ENCODE results near the gene SNRNP40.
A peak's percentile ranks its signal among the peaks of the same experiment; 100 is the strongest.

Gene SNRNP40

DNA sequence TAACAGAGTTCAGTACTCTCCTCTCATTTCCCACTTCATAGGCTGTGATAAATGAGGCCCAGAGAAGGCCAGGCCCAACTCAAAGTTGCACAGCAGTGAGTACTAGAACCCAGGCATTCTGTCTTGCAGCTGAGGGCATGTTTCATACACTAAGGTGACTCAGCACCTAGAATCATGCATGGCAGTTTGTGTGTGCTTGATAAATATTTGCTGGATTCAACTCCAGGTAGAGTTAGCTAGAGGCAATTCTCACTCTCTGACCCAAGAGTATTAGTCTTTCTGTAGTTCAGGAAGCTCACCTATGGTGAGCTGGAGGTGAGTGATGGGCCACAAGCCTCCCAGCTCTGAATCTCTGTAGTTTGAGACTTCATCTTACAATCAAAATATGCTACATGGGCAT, 67.6 kb downstream of the SNRNP40 start:
- DNase-seq (ENCODE audit: low spot score in 2 of 2) (no peak), ATAC-seq (no peak)
- Mint-ChIP-seq H3K4me1 (no peaks in the 10 kb centered on the region), H3K4me3 (no peak overlapping the region), H3K36me3 (no peaks in the 10 kb centered on the region), H3K27ac (no peak overlapping the region), H3K9me3 (no peaks in the 10 kb centered on the region)

DNA sequence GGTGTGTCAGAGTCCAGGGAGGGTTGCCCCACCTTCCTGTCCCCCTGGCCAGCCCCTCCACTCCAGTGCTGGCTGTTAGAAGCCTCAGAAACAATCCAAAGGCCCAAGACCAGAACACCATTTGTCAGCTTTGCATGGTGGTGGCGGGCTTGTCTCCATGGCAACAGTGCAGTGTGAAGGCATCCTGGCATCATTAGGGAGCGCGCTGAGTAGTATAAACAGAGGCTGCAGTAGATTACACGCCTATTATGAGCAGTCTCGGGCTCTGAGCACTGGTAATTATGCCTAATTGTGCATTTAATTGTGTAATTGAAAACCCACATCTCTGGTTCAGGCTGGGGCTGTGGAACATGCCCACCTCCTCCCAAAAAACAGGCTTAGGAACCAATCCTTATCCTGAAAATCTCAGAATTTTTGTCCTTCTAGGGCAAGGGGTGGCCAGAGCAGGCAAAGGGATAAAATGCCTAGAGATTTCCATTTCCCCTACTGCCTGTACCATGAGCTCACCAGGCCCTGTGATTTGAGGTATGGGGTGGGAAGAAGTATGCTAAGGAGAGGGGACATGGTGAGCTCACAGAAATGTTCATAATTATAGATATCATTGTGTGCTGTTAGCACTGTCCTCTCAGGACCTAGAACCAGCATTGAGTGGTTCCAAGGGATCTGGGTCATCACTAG, 68.6 kb downstream of the SNRNP40 start:
- Mint-ChIP-seq H3K36me3 (no peaks in the 10 kb centered on the region), H3K9me3 (no peaks in the 10 kb centered on the region), H3K4me3 (no peak overlapping the region), H3K4me1 (no peaks in the 10 kb centered on the region), H3K27ac (no peak overlapping the region)
- DNase-seq (ENCODE audit: low spot score in 2 of 2) (no peak), ATAC-seq (no peak)

DNA sequence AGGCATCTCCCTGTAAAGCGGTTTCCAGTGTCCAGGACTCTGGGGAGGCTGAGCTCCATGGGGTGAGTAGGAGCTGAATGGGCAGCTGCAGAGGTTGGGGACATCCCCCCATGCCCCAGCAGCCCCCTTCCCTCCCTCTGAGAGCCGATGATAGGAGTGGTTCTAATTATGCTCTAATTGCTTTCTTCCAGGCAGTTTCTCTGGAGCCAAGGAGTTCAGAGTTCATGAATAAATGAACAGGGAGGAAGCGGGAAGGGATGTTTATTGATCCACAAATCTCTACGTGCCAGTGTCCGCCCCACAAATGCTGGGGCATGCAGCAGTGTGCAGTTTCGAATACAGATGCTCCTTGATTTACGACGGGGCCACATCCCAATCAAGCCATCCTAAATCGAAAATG, 72.5 kb downstream of the SNRNP40 start:
- no peak overlapping the region for H3K4me3 Mint-ChIP-seq
- no peaks in the 10 kb centered on the region for H3K9me3 Mint-ChIP-seq
- no peaks in the 10 kb centered on the region for H3K36me3 Mint-ChIP-seq
- DNase-seq (ENCODE audit: low spot score in 2 of 2) (no peak), ATAC-seq (no peak)
- H3K4me1 Mint-ChIP-seq = no peaks in the 10 kb centered on the region
- no peak overlapping the region for H3K27ac Mint-ChIP-seq

DNA sequence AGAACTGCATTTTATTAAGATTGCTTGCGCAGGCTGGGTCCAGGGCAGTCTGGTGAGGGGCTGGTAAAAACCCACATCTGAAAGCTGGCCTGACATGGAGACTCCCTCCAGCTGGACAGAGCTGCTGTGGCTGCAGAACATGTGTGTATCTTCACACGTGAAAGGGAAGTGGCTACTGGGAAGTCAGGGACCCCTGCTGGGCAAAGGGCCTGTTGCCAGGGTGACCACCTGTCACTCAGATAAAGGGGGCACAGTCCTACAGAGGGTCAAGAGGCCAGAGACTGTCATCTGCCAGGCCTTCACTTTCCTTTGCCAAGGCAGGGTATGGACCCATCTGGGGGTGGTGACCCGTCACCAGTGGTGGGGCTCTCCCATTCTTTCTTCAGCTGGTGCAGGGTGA, 74.4 kb downstream of the SNRNP40 start:
- no peaks in the 10 kb centered on the region for H3K4me1 Mint-ChIP-seq

DNA sequence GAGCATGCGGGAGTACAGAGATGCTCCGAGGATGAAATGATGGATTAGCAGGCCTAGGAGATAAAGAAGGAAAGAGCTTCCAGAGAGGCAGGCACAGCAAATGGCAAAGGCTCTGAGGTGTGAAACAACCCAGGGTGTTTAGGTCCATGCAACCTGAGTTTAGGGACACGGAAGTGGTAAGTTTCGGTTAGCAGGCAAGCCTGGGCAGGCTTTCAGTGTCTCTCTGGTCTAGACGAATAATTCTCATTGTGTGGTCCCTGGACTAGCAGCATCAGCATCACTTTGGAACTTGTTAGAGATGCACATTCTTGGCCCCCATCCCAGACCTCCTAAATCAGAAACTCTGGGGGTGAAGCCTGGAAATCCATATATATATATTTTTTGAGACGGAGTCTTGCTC, 75.5 kb downstream of the SNRNP40 start:
- DNase-seq (ENCODE audit: low spot score in 2 of 2) (no peak), ATAC-seq (no peak)
- Mint-ChIP-seq H3K9me3 (no peaks in the 10 kb centered on the region), H3K36me3 (no peaks in the 10 kb centered on the region), H3K27ac (no peak overlapping the region), H3K4me1 (no peaks in the 10 kb centered on the region), H3K4me3 (no peak overlapping the region)

More for the DNA sequence above, 74.4 kb downstream of the SNRNP40 start:
- Mint-ChIP-seq H3K4me3 (no peak overlapping the region), H3K27ac (no peak overlapping the region), H3K9me3 (no peaks in the 10 kb centered on the region), H3K36me3 (no peaks in the 10 kb centered on the region)
- no peak for DNase-seq (ENCODE audit: low spot score in 2 of 2)
- ATAC-seq = no peak

DNA sequence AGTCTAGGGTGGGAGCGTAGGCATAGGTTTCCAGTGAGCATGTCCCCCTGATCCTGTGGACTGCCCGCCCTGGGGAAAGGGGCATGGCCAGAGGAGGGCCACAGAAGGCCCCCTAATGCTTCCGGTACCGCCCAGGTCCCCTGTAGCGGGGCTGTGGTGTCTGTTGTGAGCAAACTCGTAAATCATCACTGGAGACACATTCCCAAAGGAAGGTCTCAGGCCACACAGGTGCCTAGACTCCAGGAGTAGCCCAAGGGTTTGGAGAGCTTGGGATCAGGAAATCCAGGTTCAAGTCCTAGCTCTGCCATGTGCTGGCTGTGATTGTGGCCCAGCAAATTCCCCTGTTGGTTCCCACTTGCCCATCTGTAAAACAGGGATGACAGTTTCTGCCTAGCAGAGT, 77.1 kb downstream of the SNRNP40 start:
- no peak overlapping the region for H3K4me3 Mint-ChIP-seq
- H3K4me1 Mint-ChIP-seq = no peaks in the 10 kb centered on the region
- H3K36me3 Mint-ChIP-seq = no peaks in the 10 kb centered on the region
- ATAC-seq = no peak
- DNase-seq (ENCODE audit: low spot score in 2 of 2) = no peak
- H3K27ac Mint-ChIP-seq = no peak overlapping the region
- no peaks in the 10 kb centered on the region for H3K9me3 Mint-ChIP-seq

DNA sequence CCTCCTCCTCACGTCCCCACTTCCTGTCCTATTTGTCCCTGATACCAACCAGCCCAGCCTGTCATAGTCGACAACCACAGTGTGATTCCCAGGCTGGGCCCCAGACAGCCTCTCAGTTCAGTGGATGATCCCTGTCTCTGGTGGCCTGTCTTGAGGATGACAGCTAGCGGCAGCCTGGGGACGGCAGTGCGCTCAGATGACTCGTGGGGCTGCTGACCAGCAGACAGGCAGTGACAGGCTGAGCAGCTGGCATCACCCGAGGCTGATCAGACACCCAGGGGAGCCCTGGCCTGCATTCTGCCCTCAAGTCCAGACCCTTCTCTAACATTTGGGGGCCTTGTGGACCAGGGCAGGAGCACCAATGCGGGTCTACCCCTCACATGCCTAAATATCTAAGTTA, 77.9 kb downstream of the SNRNP40 start:
- ATAC-seq = peak; percentile 29
- no peaks in the 10 kb centered on the region for H3K36me3 Mint-ChIP-seq

DNA sequence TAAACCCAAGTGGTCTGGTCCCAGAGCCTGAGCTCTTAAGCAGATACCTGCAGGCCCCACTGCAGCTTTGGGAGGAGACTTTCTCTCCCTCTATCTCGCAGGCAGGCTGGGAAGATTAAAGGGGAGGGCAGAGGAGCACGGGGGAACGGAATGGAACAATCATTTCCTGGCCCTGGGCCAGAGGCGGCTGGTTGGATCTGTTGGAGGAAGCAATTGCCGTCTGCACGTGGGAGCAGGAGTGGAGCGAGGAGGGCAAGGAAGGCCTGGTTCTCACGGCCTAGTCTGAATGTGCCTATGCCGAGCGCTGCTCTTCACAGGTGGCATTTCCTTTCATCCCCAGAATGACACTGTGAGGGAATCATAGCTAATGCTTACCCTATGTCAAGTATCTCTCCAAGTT, 80.6 kb downstream of the SNRNP40 start:
- no peak for DNase-seq (ENCODE audit: low spot score in 2 of 2)
- no peaks in the 10 kb centered on the region for H3K4me1 Mint-ChIP-seq
- no peaks in the 10 kb centered on the region for H3K36me3 Mint-ChIP-seq
- H3K4me3 Mint-ChIP-seq = no peak overlapping the region
- H3K27ac Mint-ChIP-seq = no peak overlapping the region
- no peak for ATAC-seq
- no peaks in the 10 kb centered on the region for H3K9me3 Mint-ChIP-seq

More for the DNA sequence above, 77.9 kb downstream of the SNRNP40 start:
- H3K4me3 Mint-ChIP-seq = no peak overlapping the region
- no peaks in the 10 kb centered on the region for H3K9me3 Mint-ChIP-seq
- DNase-seq (ENCODE audit: low spot score in 2 of 2) = no peak
- no peak overlapping the region for H3K27ac Mint-ChIP-seq
- no peaks in the 10 kb centered on the region for H3K4me1 Mint-ChIP-seq

DNA sequence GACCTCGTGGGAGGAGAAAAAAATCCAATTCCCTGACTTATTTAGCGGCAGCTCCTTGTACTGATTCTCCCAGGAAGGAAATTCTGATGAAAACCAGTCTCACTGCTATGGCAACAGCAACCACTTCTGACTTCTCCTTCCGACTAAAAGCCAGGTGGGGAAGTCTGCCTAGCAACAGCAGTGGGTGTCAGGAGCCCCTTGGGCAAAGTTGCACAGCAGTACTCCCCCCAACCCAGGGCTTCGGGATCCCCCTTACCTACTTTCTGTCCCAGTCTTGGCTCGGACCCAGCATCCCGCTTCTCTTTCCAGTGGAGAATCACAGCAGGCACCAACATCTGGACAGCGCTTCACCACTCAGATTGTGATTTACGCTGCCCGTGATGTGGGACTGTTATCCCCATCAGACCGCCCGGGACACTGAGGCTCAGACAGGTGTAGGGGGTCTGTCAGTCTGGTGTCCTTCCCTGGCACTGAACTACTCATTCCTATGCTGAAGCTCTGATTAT, 81.5 kb downstream of the SNRNP40 start:
- no peaks in the 10 kb centered on the region for H3K4me1 Mint-ChIP-seq
- no peak overlapping the region for H3K27ac Mint-ChIP-seq
- no peak overlapping the region for H3K4me3 Mint-ChIP-seq
- no peak for DNase-seq (ENCODE audit: low spot score in 2 of 2)
- H3K36me3 Mint-ChIP-seq = no peaks in the 10 kb centered on the region
- ATAC-seq = no peak
- H3K9me3 Mint-ChIP-seq = no peaks in the 10 kb centered on the region

DNA sequence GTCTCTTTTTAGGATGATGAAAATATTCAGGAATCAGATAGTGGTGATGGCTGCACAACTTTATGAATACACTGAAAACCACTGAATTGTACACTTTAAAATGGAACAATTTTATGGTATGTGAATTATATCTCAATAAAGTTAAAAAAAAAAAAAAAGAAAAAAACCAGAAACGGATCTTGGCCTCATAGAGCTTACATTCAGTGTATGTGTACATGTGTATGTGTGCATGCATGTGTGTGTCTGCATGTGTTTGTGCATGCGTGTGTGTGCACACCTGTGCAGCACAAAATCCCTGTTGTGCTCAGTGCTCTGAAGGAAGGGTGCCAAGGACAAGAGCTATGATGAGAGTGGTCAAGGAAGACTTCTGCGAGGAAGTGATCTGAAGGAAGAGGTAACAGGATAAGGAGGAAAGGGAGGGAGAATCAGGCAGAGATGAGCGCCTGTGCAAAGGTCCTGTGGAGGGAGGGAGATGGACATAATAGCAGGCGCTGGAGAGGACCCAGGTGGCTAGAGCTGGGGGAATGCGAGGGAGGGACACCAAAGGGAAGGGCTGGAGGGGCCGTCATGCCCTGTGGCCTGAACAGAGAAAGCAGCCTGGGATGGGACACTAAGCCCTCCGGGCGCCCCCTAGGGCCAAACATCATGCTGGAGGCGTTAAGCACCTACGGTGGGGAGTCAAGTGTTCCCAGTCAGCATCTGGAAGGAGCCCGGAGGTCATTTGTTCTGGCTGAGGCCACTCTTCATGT, 82.1 kb downstream of the SNRNP40 start:
- no peaks in the 10 kb centered on the region for H3K36me3 Mint-ChIP-seq
- H3K9me3 Mint-ChIP-seq = no peaks in the 10 kb centered on the region
- no peaks in the 10 kb centered on the region for H3K4me1 Mint-ChIP-seq
- ATAC-seq (no peak), DNase-seq (ENCODE audit: low spot score in 2 of 2) (no peak)
- no peak overlapping the region for H3K4me3 Mint-ChIP-seq
- no peak overlapping the region for H3K27ac Mint-ChIP-seq
